Liver (tissue), 9 donors: Measurements from ENCODE around the gene CDR2. TPM values are rescaled to one million over a fixed set of nuclear protein-coding genes. Genes with fewer than 3 reads are reported as not detected.

Experiments
- DNase-seq: peaks from one replicate; pipeline ENCODE4 v3.0.0-alpha.2; 2017; ENCODE audit warnings: low spot score
- H3K27ac ChIP-seq, 2 donors: one replicate each; pipeline ENCODE4 v1.7.0; 2013; ENCODE audit warnings: inconsistent platforms in 2 of 2, low read length in 2 of 2, control low read depth in 1 of 2, low read depth in 1 of 2, mild to moderate bottlenecking in 1 of 2
- H3K27me3 ChIP-seq, 4 donors: one replicate each; pipeline versions ENCODE4 v1.6.1 to v1.7.0; 2013; ENCODE audit warnings: low read length in 3 of 4, inconsistent platforms in 1 of 4, mild to moderate bottlenecking in 1 of 4, moderate library complexity in 1 of 4; ENCODE audit not compliant: control insufficient read depth in 4 of 4, insufficient read depth in 4 of 4
- H3K36me3 ChIP-seq, 4 donors: one replicate each; pipeline versions ENCODE4 v1.6.1 to v1.7.0; 2013; ENCODE audit warnings: low read length in 3 of 4, mild to moderate bottlenecking in 3 of 4, low read depth in 1 of 4, moderate library complexity in 1 of 4; ENCODE audit not compliant: control insufficient read depth in 4 of 4, insufficient read depth in 3 of 4
- H3K4me1 ChIP-seq, 4 donors: one replicate each; pipeline versions ENCODE4 v1.6.1 to v1.7.0; 2013; ENCODE audit warnings: low read length in 3 of 4, mild to moderate bottlenecking in 3 of 4, moderate library complexity in 1 of 4; ENCODE audit not compliant: control insufficient read depth in 4 of 4, insufficient read depth in 4 of 4
- H3K4me3 ChIP-seq, 3 donors: one replicate each; pipeline versions ENCODE4 v1.6.1 to v1.7.0; 2013; ENCODE audit warnings: low read length in 3 of 3, control low read depth in 1 of 3, low read depth in 1 of 3, mild to moderate bottlenecking in 1 of 3
- H3K9ac ChIP-seq, 2 donors: one replicate each; pipeline ENCODE4 v1.7.0; 2013; ENCODE audit warnings: low read length in 2 of 2, mild to moderate bottlenecking in 2 of 2, moderate library complexity in 2 of 2, control low read depth in 1 of 2, low read depth in 1 of 2
- H3K9me3 ChIP-seq, 4 donors: one replicate each; pipeline versions ENCODE4 v1.6.1 to v1.7.0; 2013; ENCODE audit warnings: low read length in 3 of 4; ENCODE audit not compliant: control insufficient read depth in 4 of 4
- ATF3 ChIP-seq: IDR thresholded peaks from 2 replicates; pipeline ENCODE4 v1.6.1; 2016; ENCODE audit warnings: antibody characterized with exemption
- CTCF ChIP-seq: fragments of 150-350 bp; IDR thresholded peaks from 2 replicates; pipeline ENCODE4 v1.5.1; 2017; ENCODE audit warnings: improper control_type of control experiment, low read depth, low read length; ENCODE audit not compliant: missing input control
- EGR1 ChIP-seq, 2 donors: IDR thresholded peaks; 2 replicates each; pipeline ENCODE4 v1.6.1; 2016 to 2018; ENCODE audit warnings: antibody characterized with exemption in 2 of 2, low read depth in 2 of 2
- FOXA1 ChIP-seq: IDR thresholded peaks from 2 replicates; pipeline ENCODE4 v1.6.1; 2016; ENCODE audit warnings: antibody characterized with exemption
- FOXA2 ChIP-seq: IDR thresholded peaks from 2 replicates; pipeline ENCODE4 v1.6.1; 2016; ENCODE audit warnings: antibody characterized with exemption
- GABPA ChIP-seq, 2 donors: IDR thresholded peaks in 1 of 2; conservative IDR thresholded peaks in 1 of 2; 2 replicates each; pipeline ENCODE4 v1.6.1; 2016; ENCODE audit warnings: antibody characterized with exemption in 2 of 2, mild to moderate bottlenecking in 1 of 2, moderate library complexity in 1 of 2
- HNF4G ChIP-seq: IDR thresholded peaks from 2 replicates; pipeline ENCODE4 v1.6.1; 2016; ENCODE audit warnings: antibody characterized with exemption
- JUND ChIP-seq, 2 donors: IDR thresholded peaks; 2 replicates each; pipeline ENCODE4 v1.6.1; 2016; ENCODE audit warnings: antibody characterized with exemption in 2 of 2
- MAX ChIP-seq: IDR thresholded peaks from 2 replicates; pipeline ENCODE4 v1.6.1; 2016; ENCODE audit warnings: antibody characterized with exemption
- NR2F2 ChIP-seq: IDR thresholded peaks from 2 replicates; pipeline ENCODE4 v1.6.1; 2016; ENCODE audit warnings: antibody characterized with exemption
- RAD21 ChIP-seq, 2 donors: IDR thresholded peaks; 2 replicates each; pipeline ENCODE4 v1.6.1; 2016; ENCODE audit warnings: antibody characterized with exemption in 2 of 2, mild to moderate bottlenecking in 2 of 2
- REST ChIP-seq: IDR thresholded peaks from 2 replicates; pipeline ENCODE4 v1.6.1; 2016; ENCODE audit warnings: antibody characterized with exemption, mild to moderate bottlenecking
- RXRA ChIP-seq, 2 donors: IDR thresholded peaks; 2 replicates each; pipeline ENCODE4 v1.6.1; 2017 to 2018; ENCODE audit warnings: antibody characterized with exemption in 2 of 2, mild to moderate bottlenecking in 1 of 2
- SP1 ChIP-seq: IDR thresholded peaks from 2 replicates; pipeline ENCODE4 v1.6.1; 2018; ENCODE audit warnings: antibody characterized with exemption, mild to moderate bottlenecking
- TAF1 ChIP-seq: conservative IDR thresholded peaks from 2 replicates; pipeline ENCODE4 v1.6.1; 2016; ENCODE audit warnings: antibody characterized with exemption, mild to moderate bottlenecking
- ZBTB33 ChIP-seq: IDR thresholded peaks from 2 replicates; pipeline ENCODE4 v1.6.1; 2016; ENCODE audit warnings: antibody characterized with exemption
- WGBS: extraction: QIAGEN DNeasy Blood & Tissue Kit; methylation state at CpG from one replicate; pipeline ENCODE4 v1.1.7; 2013; 5-methylcytosine and 5-hydroxymethylcytosine counted together
- polyA plus RNA-seq, 2 donors: library from polyadenylated mRNA; stranded (reverse) in 1 of 2; unstranded in 1 of 2; fragments of 200-250 nt in 1 of 2; fragments of >200 nt in 1 of 2; fragmentation: Nextera tagmentation in 1 of 2; extraction: Ambion mirVana in 1 of 2; gene quantifications; one replicate each; pipeline versions ENCODE4 v1.2.1 to v1.2.3, GENCODE V29; 2013 to 2015
- total RNA-seq, 2 donors: library from RNA; depleted of rRNA; stranded (reverse); fragments of >200 nt; gene quantifications; one replicate each; pipeline ENCODE4 v1.2.3, GENCODE V29; 2014
- donor health status: healthy.
- donor health status: healthy.
- donor health status: healthy.
- donor health status: healthy.
- donor health status: healthy.

Gene CDR2
- total and polyA plus RNA-seq, 4 donors: 2.9 to 12.1 (median 9.7) TPM

GRCh38 chr16:22388101-22388644 is 13.8 kb upstream of the CDR2 start:
- TF ChIP-seq TAF1: no peak
- no peak overlapping the region for H3K27ac ChIP-seq
- no peak for DNase-seq
- H3K9me3 ChIP-seq: no peaks in the 10 kb centered on the region
- no peak overlapping the region for H3K9ac ChIP-seq
- peaks cover 0 to 2% (median 0%) of the 10 kb centered on the region in 4 donors for H3K4me1 ChIP-seq
- H3K27me3 ChIP-seq: no peaks in the 10 kb centered on the region
- 78% methylated on average over 3 of the region's 3 CpGs for WGBS
- no peak overlapping the region for H3K4me3 ChIP-seq
- H3K36me3 ChIP-seq: no peaks in the 10 kb centered on the region

GRCh38 chr16:22386976-22387375 is 12.6 kb upstream of the CDR2 start:
- Histone ChIP-seq H3K4me3 (no peak overlapping the region), H3K4me1 (peaks cover 0 to 2% (median 0%) of the 10 kb centered on the region in 4 donors), H3K27ac (no peak overlapping the region), H3K27me3 (no peaks in the 10 kb centered on the region), H3K9ac (no peak overlapping the region), H3K9me3 (no peaks in the 10 kb centered on the region), H3K36me3 (no peaks in the 10 kb centered on the region)
- DNase-seq: no peak
- TF ChIP-seq REST (no peak), CTCF (no peak), SP1 (peak; percentile 18), ATF3 (no peak), NR2F2 (peak; percentile 87), RXRA (IDR thresholded peaks at IDR 0.05) (peak; percentile 23 to 36), EGR1 (IDR thresholded peaks at IDR 0.05; ENCODE audit: low read depth in 2 of 2) (no peak), FOXA1 (no peak)
- 57% methylated on average over 2 of the region's 2 CpGs for WGBS

- 91% methylated on average over 3 of the region's 3 CpGs for WGBS
- peaks cover 0 to 2% (median 0%) of the 10 kb centered on the region in 4 donors for H3K4me1 ChIP-seq
- H3K27ac ChIP-seq: no peak overlapping the region
- H3K9me3 ChIP-seq: no peaks in the 10 kb centered on the region
- H3K9ac ChIP-seq: no peak overlapping the region
- H3K36me3 ChIP-seq: no peaks in the 10 kb centered on the region
- no peak overlapping the region for H3K4me3 ChIP-seq
- H3K27me3 ChIP-seq: no peaks in the 10 kb centered on the region
- TF ChIP-seq ZBTB33 (no peak), FOXA1 (no peak), HNF4G (no peak), JUND (IDR thresholded peaks at IDR 0.05) (no peak), RXRA (IDR thresholded peaks at IDR 0.05) (no peak), ATF3 (no peak), TAF1 (no peak), NR2F2 (no peak), EGR1 (IDR thresholded peaks at IDR 0.05; ENCODE audit: low read depth in 2 of 2) (no peak), CTCF (no peak), MAX (no peak), GABPA (IDR thresholded peaks at IDR 0.05 in 1 of 2, conservative IDR thresholded peaks at IDR 0.05 in 1 of 2) (no peak), FOXA2 (no peak), RAD21 (IDR thresholded peaks at IDR 0.05) (no peak), SP1 (no peak)
- no peak for DNase-seq
Measured at GRCh38 chr16:22385196-22385595, 10.8 kb upstream of the CDR2 start.
